Large intestine (tissue), 3 donors: ENCODE data around the gene CLEC18A. TPM values are rescaled to one million over a fixed set of nuclear protein-coding genes. Genes with fewer than 3 reads are reported as not detected.

ENCODE experiments used
- DNase-seq, 2 donors: peaks; one replicate each; pipeline versions ENCODE4 v3.0.0 to v3.0.0-alpha.2; 2013
- H3K27ac ChIP-seq: one replicate; pipeline ENCODE4 v1.5.1; 2013; ENCODE audit warnings: low read length
- H3K27me3 ChIP-seq: 2 replicates; pipeline ENCODE4 v1.6.1; 2013; ENCODE audit warnings: low read length; ENCODE audit not compliant: control insufficient read depth, insufficient read depth
- H3K36me3 ChIP-seq: 2 replicates; pipeline ENCODE4 v1.6.1; 2013; ENCODE audit warnings: low read length; ENCODE audit not compliant: control insufficient read depth, insufficient read depth
- H3K4me1 ChIP-seq: one replicate; pipeline ENCODE4 v1.6.1; 2013; ENCODE audit warnings: low read length; ENCODE audit not compliant: control insufficient read depth, insufficient read depth
- H3K4me3 ChIP-seq: one replicate; pipeline ENCODE4 v1.5.1; 2013; ENCODE audit warnings: low read length
- H3K9me3 ChIP-seq: one replicate; pipeline ENCODE4 v1.6.1; 2013; ENCODE audit warnings: mild to moderate bottlenecking, low read depth, low read length, moderate library complexity; ENCODE audit not compliant: control insufficient read depth
- WGBS: methylation state at CpG from one replicate; pipeline ENCODE4 v1.1.5; 2013; ENCODE audit warnings: low lambda C conversion rate; ENCODE audit not compliant: insufficient coverage; 5-methylcytosine and 5-hydroxymethylcytosine counted together
- polyA plus RNA-seq: library from polyadenylated mRNA; unstranded; fragments of 120-200 nt; gene quantifications from one replicate; pipeline ENCODE4 v1.2.1, GENCODE V29; 2013

CLEC18A gene
- polyA plus RNA-seq, 1 donor = 0.99 TPM

- H3K27me3 ChIP-seq = no peaks in the 10 kb centered on the region
- no peak overlapping the region for H3K27ac ChIP-seq
- WGBS = no CpG with 5 or more reads among the region's 9 CpGs
- peaks cover 71% of the 10 kb centered on the region for H3K36me3 ChIP-seq
- H3K4me1 ChIP-seq = no peaks in the 10 kb centered on the region
- no peak overlapping the region for H3K4me3 ChIP-seq
- no peaks in the 10 kb centered on the region for H3K9me3 ChIP-seq
- DNase-seq = no peak
Measured at GRCh38 chr16:69929480-69929879, 21.7 kb upstream of the CLEC18A start.

GRCh38 chr16:69930117-69930776, 20.9 kb upstream of the CLEC18A start:
- Histone ChIP-seq H3K27ac (no peak overlapping the region), H3K4me1 (no peaks in the 10 kb centered on the region), H3K9me3 (no peaks in the 10 kb centered on the region), H3K27me3 (no peaks in the 10 kb centered on the region), H3K4me3 (no peak overlapping the region), H3K36me3 (peaks cover 78% of the 10 kb centered on the region)
- peak; percentile 31 to 35 for DNase-seq
- WGBS = no CpG with 5 or more reads among the region's 12 CpGs

GRCh38 chr16:69931631-69932030, 19.5 kb upstream of the CLEC18A start:
- Histone ChIP-seq H3K4me1 (no peaks in the 10 kb centered on the region), H3K27me3 (no peaks in the 10 kb centered on the region), H3K36me3 (peaks cover 82% of the 10 kb centered on the region), H3K4me3 (no peak overlapping the region), H3K9me3 (no peaks in the 10 kb centered on the region), H3K27ac (no peak overlapping the region)
- WGBS = no CpG with 5 or more reads among the region's 13 CpGs
- no peak for DNase-seq

GRCh38 chr16:69932228-69932627, 18.9 kb upstream of the CLEC18A start:
- no peak overlapping the region for H3K27ac ChIP-seq
- WGBS = 86% methylated on average over 1 of the region's 9 CpGs
- peaks cover 85% of the 10 kb centered on the region for H3K36me3 ChIP-seq
- H3K27me3 ChIP-seq = no peaks in the 10 kb centered on the region
- no peak overlapping the region for H3K4me3 ChIP-seq
- DNase-seq = no peak
- H3K4me1 ChIP-seq = no peaks in the 10 kb centered on the region
- H3K9me3 ChIP-seq = no peaks in the 10 kb centered on the region

- Histone ChIP-seq H3K4me1 (no peaks in the 10 kb centered on the region), H3K36me3 (peaks cover 86% of the 10 kb centered on the region), H3K27me3 (no peaks in the 10 kb centered on the region), H3K9me3 (no peaks in the 10 kb centered on the region), H3K4me3 (no peak overlapping the region), H3K27ac (no peak overlapping the region)
- DNase-seq = no peak
- WGBS = no CpG with 5 or more reads among the region's 27 CpGs
Measured at GRCh38 chr16:69932691-69933392, 18.3 kb upstream of the CLEC18A start.

- H3K9me3 ChIP-seq = no peaks in the 10 kb centered on the region
- peaks cover 90% of the 10 kb centered on the region for H3K36me3 ChIP-seq
- no CpG with 5 or more reads among the region's 10 CpGs for WGBS
- H3K4me3 ChIP-seq = no peak overlapping the region
- no peak overlapping the region for H3K27ac ChIP-seq
- no peaks in the 10 kb centered on the region for H3K27me3 ChIP-seq
- DNase-seq = no peak
- H3K4me1 ChIP-seq = no peaks in the 10 kb centered on the region
Measured at GRCh38 chr16:69934044-69934443, 17.1 kb upstream of the CLEC18A start.

GRCh38 chr16:69934751-69935150, 16.4 kb upstream of the CLEC18A start:
- Histone ChIP-seq H3K36me3 (peaks cover 90% of the 10 kb centered on the region), H3K4me1 (no peaks in the 10 kb centered on the region), H3K9me3 (no peaks in the 10 kb centered on the region), H3K27ac (no peak overlapping the region), H3K27me3 (no peaks in the 10 kb centered on the region), H3K4me3 (no peak overlapping the region)
- no CpG with 5 or more reads among the region's 17 CpGs for WGBS
- DNase-seq = no peak

GRCh38 chr16:69935278-69935711, 15.8 kb upstream of the CLEC18A start:
- no peaks in the 10 kb centered on the region for H3K9me3 ChIP-seq
- H3K27ac ChIP-seq = no peak overlapping the region
- H3K4me1 ChIP-seq = no peaks in the 10 kb centered on the region
- H3K27me3 ChIP-seq = no peaks in the 10 kb centered on the region
- H3K4me3 ChIP-seq = no peak overlapping the region
- no peak for DNase-seq
- no CpG with 5 or more reads among the region's 19 CpGs for WGBS
- peaks cover 92% of the 10 kb centered on the region for H3K36me3 ChIP-seq

GRCh38 chr16:69935740-69936139, 15.4 kb upstream of the CLEC18A start:
- WGBS = no CpG with 5 or more reads among the region's 10 CpGs
- H3K9me3 ChIP-seq = no peaks in the 10 kb centered on the region
- no peak overlapping the region for H3K27ac ChIP-seq
- DNase-seq = no peak
- no peaks in the 10 kb centered on the region for H3K4me1 ChIP-seq
- H3K4me3 ChIP-seq = no peak overlapping the region
- peaks cover 96% of the 10 kb centered on the region for H3K36me3 ChIP-seq
- H3K27me3 ChIP-seq = no peaks in the 10 kb centered on the region

GRCh38 chr16:69936252-69936651, 14.9 kb upstream of the CLEC18A start:
- H3K4me3 ChIP-seq = no peak overlapping the region
- H3K36me3 ChIP-seq = peaks cover 97% of the 10 kb centered on the region
- no peaks in the 10 kb centered on the region for H3K27me3 ChIP-seq
- WGBS = no CpG with 5 or more reads among the region's 16 CpGs
- DNase-seq = no peak
- H3K27ac ChIP-seq = no peak overlapping the region
- H3K9me3 ChIP-seq = no peaks in the 10 kb centered on the region
- H3K4me1 ChIP-seq = no peaks in the 10 kb centered on the region
